IPS DF 4.7 (cell line): ENCODE measurements around the gene ACSL3.
"Not testable (repeated sequence)": the region's sequence is repeated elsewhere in the genome, so short reads cannot be mapped to it uniquely, and the experiment has no call there.

Experiments
- DNase-seq: peaks from one replicate; pipeline ENCODE4 v3.0.0-alpha.2; 2013; ENCODE audit warnings: low spot score; ENCODE audit errors: extremely low read depth

ACSL3 gene

GRCh38 chr2:222969491-222969890 lies 108.7 kb downstream of the ACSL3 start:
- DNase-seq, result no peak

- DNase-seq, result no peak
Measured at GRCh38 chr2:222972420-222972819, 111.6 kb downstream of the ACSL3 start.

- no peak for DNase-seq
Measured at GRCh38 chr2:222973237-222973636, 112.4 kb downstream of the ACSL3 start.

- DNase-seq, result no peak
Measured at GRCh38 chr2:222973733-222974132, 112.9 kb downstream of the ACSL3 start.

GRCh38 chr2:222976521-222977061 lies 115.8 kb downstream of the ACSL3 start:
- DNase-seq, result no peak

GRCh38 chr2:222977121-222977520 lies 116.3 kb downstream of the ACSL3 start:
- DNase-seq, result no peak

- DNase-seq, result no peak
Measured at GRCh38 chr2:222978850-222979249, 118.0 kb downstream of the ACSL3 start.

GRCh38 chr2:222979484-222979883 lies 118.6 kb downstream of the ACSL3 start:
- DNase-seq, result no peak

- DNase-seq, result peak; percentile 51
Measured at GRCh38 chr2:222982010-222982908, 121.4 kb downstream of the ACSL3 start.

- DNase-seq, result no peak
Measured at GRCh38 chr2:222982909-222983265, 122.1 kb downstream of the ACSL3 start.

GRCh38 chr2:222984908-222985307 lies 124.1 kb downstream of the ACSL3 start:
- no peak for DNase-seq

GRCh38 chr2:222989431-222989830 lies 128.6 kb downstream of the ACSL3 start:
- DNase-seq, result no peak

GRCh38 chr2:222990206-222990605 lies 129.4 kb downstream of the ACSL3 start:
- not testable (repeated sequence) for DNase-seq

- DNase-seq, result no peak
Measured at GRCh38 chr2:222992137-222992536, 131.3 kb downstream of the ACSL3 start.
